Measurements from ENCODE around the gene STXBP6. TPM values are rescaled to one million over a fixed set of nuclear protein-coding genes. Genes with fewer than 3 reads are reported as not detected.

The STXBP6 gene
- total RNA-seq, 1 donor = 0.27 TPM

- TF ChIP-seq CTCF (IDR thresholded peaks at IDR 0.05; ENCODE audit: insufficient read depth, low read length) = no peak
- no peak overlapping the region for H3K4me3 ChIP-seq (ENCODE audit: low read depth, low read length)
- no peak for DNase-seq (ENCODE audit: low read depth)
These were observed 157.9 kb downstream of the STXBP6 start for GRCh38 chr14:24891987-24892496.

GRCh38 chr14:24890716-24891115, 159.2 kb downstream of the STXBP6 start:
- H3K4me3 ChIP-seq (ENCODE audit: low read depth, low read length) = no peak overlapping the region
- no peak for TF ChIP-seq CTCF (IDR thresholded peaks at IDR 0.05; ENCODE audit: insufficient read depth, low read length)
- DNase-seq (ENCODE audit: low read depth) = no peak

- TF ChIP-seq CTCF (IDR thresholded peaks at IDR 0.05; ENCODE audit: insufficient read depth, low read length) = no peak
- peak; percentile 18 for DNase-seq (ENCODE audit: low read depth)
- H3K4me3 ChIP-seq (ENCODE audit: low read depth, low read length) = no peak overlapping the region
These were observed 160.1 kb downstream of the STXBP6 start for GRCh38 chr14:24889843-24890242.

- H3K4me3 ChIP-seq (ENCODE audit: low read depth, low read length) = no peak overlapping the region
- TF ChIP-seq CTCF (IDR thresholded peaks at IDR 0.05; ENCODE audit: insufficient read depth, low read length) = no peak
- DNase-seq (ENCODE audit: low read depth) = no peak
These were observed 161.4 kb downstream of the STXBP6 start for GRCh38 chr14:24888532-24888931.

- no peak for DNase-seq (ENCODE audit: low read depth)
- no peak for TF ChIP-seq CTCF (IDR thresholded peaks at IDR 0.05; ENCODE audit: insufficient read depth, low read length)
- H3K4me3 ChIP-seq (ENCODE audit: low read depth, low read length) = no peak overlapping the region
These were observed 162.2 kb downstream of the STXBP6 start for GRCh38 chr14:24887623-24888304.

- TF ChIP-seq CTCF (IDR thresholded peaks at IDR 0.05; ENCODE audit: insufficient read depth, low read length) = no peak
- no peak for DNase-seq (ENCODE audit: low read depth)
- H3K4me3 ChIP-seq (ENCODE audit: low read depth, low read length) = no peak overlapping the region
These were observed 164.5 kb downstream of the STXBP6 start for GRCh38 chr14:24885410-24885913.
